SHP77 (cell line): ENCODE measurements around the gene MT1X.
A peak's percentile ranks its signal among the peaks of the same experiment; 100 is the strongest.
"Not testable (repeated sequence)": the region's sequence is repeated elsewhere in the genome, so short reads cannot be mapped to it uniquely, and the experiment has no call there.

Experiments used
- DNase-seq, 2 experiments: peaks; one replicate each; lab custom pipeline; 2025; lab: John Stamatoyannopoulos, UW

MT1X gene

GRCh38 chr16:56710181-56710737 lies 28.0 kb downstream of the MT1X start:
- DNase-seq = no peak

GRCh38 chr16:56711862-56712261 lies 29.6 kb downstream of the MT1X start:
- DNase-seq = no peak

GRCh38 chr16:56713794-56714193 lies 31.5 kb downstream of the MT1X start:
- no peak for DNase-seq

GRCh38 chr16:56715126-56715525 lies 32.9 kb downstream of the MT1X start:
- DNase-seq = no peak

GRCh38 chr16:56716761-56717160 lies 34.5 kb downstream of the MT1X start:
- DNase-seq = no peak

- not testable (repeated sequence) for DNase-seq
Measured at GRCh38 chr16:56717532-56717931, 35.3 kb downstream of the MT1X start.

GRCh38 chr16:56722200-56722842 lies 40.1 kb downstream of the MT1X start:
- DNase-seq = no peak

GRCh38 chr16:56724191-56724590 lies 41.9 kb downstream of the MT1X start:
- DNase-seq = no peak

- DNase-seq = no peak
Measured at GRCh38 chr16:56726283-56726682, 44.0 kb downstream of the MT1X start.

GRCh38 chr16:56726926-56727325 lies 44.7 kb downstream of the MT1X start:
- DNase-seq = no peak

GRCh38 chr16:56728027-56728426 lies 45.8 kb downstream of the MT1X start:
- DNase-seq = no peak

GRCh38 chr16:56728980-56729734 lies 46.9 kb downstream of the MT1X start:
- DNase-seq = no peak

- peak; percentile 91 to 92 for DNase-seq
Measured at GRCh38 chr16:56729735-56730662, 47.7 kb downstream of the MT1X start, which contains the start of gene NUP93. TSS of gene NUP93 (plus strand) at chr16:56730129. CDS start at chr16:56748248, 18,119 bp downstream.

- DNase-seq = no peak
Measured at GRCh38 chr16:56732366-56732765, 50.1 kb downstream of the MT1X start.

- no peak for DNase-seq
Measured at GRCh38 chr16:56732832-56733231, 50.6 kb downstream of the MT1X start.
